ENCODE data around the gene WDR35.

WDR35 gene

GRCh38 chr2:19989667-19990415 lies at the start of gene WDR35:
TSS of gene WDR35 (minus strand) at chr2:19990105. CDS start at chr2:19990015, 90 bp downstream.
- TF ChIP-seq CTCF (IDR thresholded peaks at IDR 0.05; ENCODE audit: low read depth, low read length, missing control alignments) = no peak
- peak; percentile 59 for DNase-seq (ENCODE audit: low read depth)
- H3K4me3 ChIP-seq (ENCODE audit: low read depth, low read length) = peak within 1 kb of the TSS; percentile 94

GRCh38 chr2:20037660-20038059 lies 47.8 kb upstream of the WDR35 start:
- H3K4me3 ChIP-seq (ENCODE audit: low read depth, low read length) = no peak overlapping the region
- no peak for DNase-seq (ENCODE audit: low read depth)
- no peak for TF ChIP-seq CTCF (IDR thresholded peaks at IDR 0.05; ENCODE audit: low read depth, low read length, missing control alignments)

GRCh38 chr2:20035955-20036666 lies 46.2 kb upstream of the WDR35 start:
- TF ChIP-seq CTCF (IDR thresholded peaks at IDR 0.05; ENCODE audit: low read depth, low read length, missing control alignments) = no peak
- H3K4me3 ChIP-seq (ENCODE audit: low read depth, low read length) = no peak overlapping the region
- DNase-seq (ENCODE audit: low read depth) = no peak

- no peak for TF ChIP-seq CTCF (IDR thresholded peaks at IDR 0.05; ENCODE audit: low read depth, low read length, missing control alignments)
- DNase-seq (ENCODE audit: low read depth) = no peak
- H3K4me3 ChIP-seq (ENCODE audit: low read depth, low read length) = no peak overlapping the region
These were observed 44.9 kb upstream of the WDR35 start for GRCh38 chr2:20034821-20035220.

- no peak for DNase-seq (ENCODE audit: low read depth)
- H3K4me3 ChIP-seq (ENCODE audit: low read depth, low read length) = no peak overlapping the region
- no peak for TF ChIP-seq CTCF (IDR thresholded peaks at IDR 0.05; ENCODE audit: low read depth, low read length, missing control alignments)
These were observed 44.3 kb upstream of the WDR35 start for GRCh38 chr2:20034218-20034617.

- no peak overlapping the region for H3K4me3 ChIP-seq (ENCODE audit: low read depth, low read length)
- DNase-seq (ENCODE audit: low read depth) = no peak
- no peak for TF ChIP-seq CTCF (IDR thresholded peaks at IDR 0.05; ENCODE audit: low read depth, low read length, missing control alignments)
These were observed 43.4 kb upstream of the WDR35 start for GRCh38 chr2:20033322-20033721.
